NT2/D1 (cell line): ENCODE data around the gene BCAT1.

ENCODE experiments used
- SUZ12 ChIP-seq: IDR thresholded peaks from 2 replicates; pipeline ENCODE4 v1.6.1; 2011; ENCODE audit not compliant: insufficient read length, insufficient read depth; ENCODE audit errors: extremely low read depth
- YY1 ChIP-seq: IDR thresholded peaks from 2 replicates; pipeline ENCODE4 v1.6.1; 2011; ENCODE audit not compliant: insufficient read length, insufficient read depth
- ZNF274 ChIP-seq: IDR thresholded peaks from 2 replicates; pipeline ENCODE4 v1.6.1; 2011; ENCODE audit warnings: mild to moderate bottlenecking, low read depth, low read length

DNA sequence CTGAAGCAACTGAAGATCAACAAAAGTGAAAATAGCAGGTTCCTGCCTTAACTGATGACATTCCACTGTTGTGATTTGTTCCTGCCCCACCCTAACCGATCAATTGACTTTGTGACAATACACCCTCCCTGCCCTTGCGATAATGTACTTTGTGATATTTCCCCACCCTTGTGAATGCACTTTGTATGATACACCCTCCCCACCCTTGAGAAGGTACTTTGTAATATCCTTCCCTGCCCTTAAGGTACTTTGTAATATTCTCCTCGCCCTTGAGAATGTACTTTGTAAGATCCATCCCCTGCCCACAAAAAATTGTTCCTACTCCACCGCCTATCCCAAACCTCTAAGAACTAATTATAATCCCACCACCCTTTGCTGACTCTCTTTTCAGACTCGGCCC is 41.4 kb downstream of the BCAT1 start:
- TF ChIP-seq SUZ12 (no peak), YY1 (no peak), ZNF274 (no peak)
